NCI-H2029 (cell line): ENCODE measurements around the gene KRTAP10-5.
"Not testable (repeated sequence)": the region's sequence is repeated elsewhere in the genome, so short reads cannot be mapped to it uniquely, and the experiment has no call there.

Source experiments
- DNase-seq: peaks from one replicate; lab custom pipeline; 2025; lab: John Stamatoyannopoulos, UW

The KRTAP10-5 gene

DNA sequence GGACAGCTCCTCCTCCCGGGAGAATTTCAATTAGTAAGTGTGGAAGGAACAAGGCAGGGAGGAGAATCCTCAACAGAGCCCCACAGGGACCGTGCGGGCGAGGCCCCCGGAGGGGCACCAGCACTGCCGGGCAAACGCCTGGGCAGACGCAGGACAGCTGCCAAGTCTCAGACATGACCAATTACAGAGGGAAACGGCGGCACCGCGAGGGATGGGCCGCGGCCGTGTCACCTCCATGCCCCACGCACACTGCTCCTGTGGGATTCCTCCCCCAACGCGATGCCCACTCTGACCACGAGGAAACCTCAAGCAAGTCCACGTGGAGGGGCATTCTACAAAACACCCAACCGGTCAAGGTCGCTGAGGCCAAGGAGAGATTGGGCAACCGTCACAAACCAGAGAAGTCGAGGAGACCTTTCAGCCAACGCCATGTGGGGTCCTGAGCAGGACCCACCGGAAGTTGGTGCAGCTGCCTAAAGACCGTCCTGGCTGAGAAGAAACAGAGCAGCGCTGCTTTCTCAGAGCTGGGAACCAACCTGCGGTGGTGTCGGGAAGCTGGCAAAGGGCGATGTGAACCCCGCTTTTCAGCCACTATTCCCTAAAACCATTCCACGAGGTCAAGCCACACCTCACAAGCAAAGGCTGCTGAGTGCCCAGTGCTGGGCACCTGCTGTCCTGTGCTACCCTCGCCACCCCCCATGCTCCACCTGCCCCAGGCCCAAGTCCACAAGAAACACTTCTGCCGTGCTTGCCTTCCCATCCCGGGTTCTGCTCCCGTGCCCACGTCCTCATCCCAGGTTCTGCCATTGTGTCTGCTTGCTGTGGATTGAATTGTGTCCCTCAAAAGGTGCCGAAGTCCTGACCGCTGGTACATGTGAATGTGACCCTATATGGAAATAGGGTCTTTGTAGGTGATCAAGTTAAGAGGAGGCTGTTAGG lies 8.3 kb downstream of the KRTAP10-5 start:
- no peak for DNase-seq

- DNase-seq = no peak
Measured at GRCh38 chr21:44571296-44571695, 9.1 kb downstream of the KRTAP10-5 start.

DNA sequence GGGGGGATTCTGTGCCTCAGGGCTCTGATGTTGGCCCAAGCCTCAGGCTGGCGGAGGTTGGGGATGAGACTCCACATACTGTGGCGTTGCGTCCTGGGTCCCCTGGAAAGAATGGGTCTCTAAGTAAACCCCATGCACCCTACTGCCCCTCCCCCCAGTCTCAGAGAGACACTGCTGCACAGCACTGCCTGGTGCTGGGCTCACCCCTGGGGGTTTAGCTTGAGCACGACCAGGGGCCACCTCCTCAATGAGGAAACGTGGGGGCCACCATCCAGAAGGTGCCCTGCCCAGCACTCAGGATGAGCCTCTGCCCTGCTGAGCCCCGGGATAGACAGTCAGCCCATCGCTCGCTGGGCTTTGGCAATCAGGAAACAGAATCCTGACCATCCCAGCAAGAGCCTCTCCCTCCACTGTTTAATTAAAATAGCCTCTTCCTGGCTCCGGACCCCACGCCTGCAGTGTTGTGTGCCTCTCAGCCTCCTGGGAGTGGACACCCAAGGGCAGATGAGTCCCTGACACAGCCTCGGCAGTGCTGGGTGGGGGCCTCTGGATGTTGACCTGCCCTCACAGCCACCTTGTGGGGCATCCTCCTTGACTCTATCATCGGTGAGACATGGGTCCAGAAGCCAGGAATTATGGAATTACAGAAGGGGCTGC lies 10.4 kb downstream of the KRTAP10-5 start:
- DNase-seq = no peak

GRCh38 chr21:44568667-44569556 lies 11.5 kb downstream of the KRTAP10-5 start:
- DNase-seq = peak; percentile 59

DNA sequence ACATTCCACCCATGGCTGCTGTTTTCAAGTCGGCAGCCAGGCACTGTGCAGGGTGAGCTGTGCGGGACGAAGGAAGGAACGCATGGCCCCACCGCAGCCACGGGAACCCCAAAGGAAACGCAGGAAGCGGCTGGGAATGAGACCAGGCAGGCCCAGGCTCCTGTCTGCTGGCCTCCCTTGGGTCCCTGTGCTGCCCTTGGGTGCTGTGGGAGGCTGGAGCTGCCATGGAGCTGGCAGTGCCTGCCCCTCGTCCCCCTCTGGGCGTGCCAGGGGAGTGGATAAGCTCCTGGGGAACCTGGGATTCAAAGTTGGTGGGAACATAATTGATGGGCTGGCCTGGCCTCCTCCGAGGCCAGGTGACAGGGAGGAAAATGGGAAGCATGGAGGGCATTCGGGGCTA lies 12.1 kb downstream of the KRTAP10-5 start:
- DNase-seq = no peak

GRCh38 chr21:44567481-44568171 lies 12.8 kb downstream of the KRTAP10-5 start:
- no peak for DNase-seq

GRCh38 chr21:44566403-44566802 lies 14.0 kb downstream of the KRTAP10-5 start:
- no peak for DNase-seq

- DNase-seq = no peak
Measured at GRCh38 chr21:44564886-44565598, 15.4 kb downstream of the KRTAP10-5 start.

GRCh38 chr21:44564099-44564498 lies 16.3 kb downstream of the KRTAP10-5 start:
- no peak for DNase-seq

GRCh38 chr21:44558695-44559094 lies 21.7 kb downstream of the KRTAP10-5 start, which contains the start of gene KRTAP10-3:
KRTAP10-3 (minus strand) TSS chr21:44558795; CDS start chr21:44558715, 80 bp downstream.
- DNase-seq = no peak

DNA sequence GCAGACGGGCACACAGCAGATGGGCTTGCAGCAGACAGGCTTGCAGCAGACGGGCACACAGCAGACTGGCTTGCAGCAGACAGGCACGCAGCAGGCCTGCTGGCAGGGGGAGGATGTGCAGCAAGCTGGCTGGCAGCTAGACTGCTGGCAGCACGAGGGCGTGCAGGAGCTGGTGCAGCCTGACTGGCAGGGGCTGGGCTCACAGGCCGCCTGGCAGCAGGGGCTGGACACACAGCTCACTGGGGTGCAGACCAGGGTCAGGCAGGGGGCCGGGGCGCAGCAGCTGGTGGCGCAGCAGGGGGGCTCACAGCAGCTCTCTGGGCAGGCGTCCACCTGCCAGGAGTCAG lies 22.1 kb downstream of the KRTAP10-5 start:
- not testable (repeated sequence) for DNase-seq

- DNase-seq = no peak
Measured at GRCh38 chr21:44557491-44558328, 22.7 kb downstream of the KRTAP10-5 start.

DNA sequence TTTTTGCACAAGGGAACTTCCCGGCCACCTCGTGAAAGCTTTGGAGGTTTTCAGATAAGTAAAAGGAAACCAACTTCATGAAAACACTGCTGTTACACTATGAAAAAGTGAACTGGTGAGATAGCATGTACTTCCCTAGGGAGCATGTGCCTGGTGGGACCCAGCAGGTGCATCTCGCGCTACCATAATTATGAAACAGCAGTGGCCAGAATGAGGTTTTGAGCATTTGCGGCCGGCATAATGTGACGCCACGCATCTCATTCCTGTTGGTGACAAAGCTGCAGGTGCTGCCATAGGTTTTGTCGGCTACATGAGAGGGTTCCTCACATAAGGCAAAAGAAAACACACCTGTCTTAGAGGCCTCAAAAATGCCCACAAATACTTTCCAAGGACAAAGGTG lies 23.5 kb downstream of the KRTAP10-5 start:
- no peak for DNase-seq

- DNase-seq = no peak
Measured at GRCh38 chr21:44555200-44555875, 25.1 kb downstream of the KRTAP10-5 start.

DNA sequence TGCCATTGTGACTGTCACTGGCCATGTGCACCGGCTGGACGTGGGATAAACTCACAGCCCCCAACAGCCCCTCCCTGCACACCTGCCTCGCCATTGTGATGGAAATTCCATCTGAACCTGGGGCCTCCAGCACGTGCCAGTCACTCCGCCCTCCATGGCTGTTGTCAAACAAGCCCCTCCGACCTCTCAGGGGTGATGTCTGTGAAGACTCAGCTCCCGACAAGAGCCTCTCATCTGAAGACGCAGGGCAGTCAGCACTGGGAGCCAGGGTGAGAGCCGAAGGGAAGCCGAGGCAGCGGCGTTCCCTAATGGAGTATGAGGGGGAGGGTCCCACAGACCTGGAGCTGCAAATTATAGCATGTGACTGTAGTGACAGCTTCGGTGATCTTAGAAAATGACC lies 27.7 kb downstream of the KRTAP10-5 start:
- DNase-seq = no peak

- no peak for DNase-seq
Measured at GRCh38 chr21:44552136-44552535, 28.3 kb downstream of the KRTAP10-5 start.

- DNase-seq = no peak
Measured at GRCh38 chr21:44551340-44551961, 29.0 kb downstream of the KRTAP10-5 start, which contains the start of gene KRTAP10-2. KRTAP10-2 (minus strand) TSS chr21:44551505; CDS start chr21:44551458, 47 bp downstream.

DNA sequence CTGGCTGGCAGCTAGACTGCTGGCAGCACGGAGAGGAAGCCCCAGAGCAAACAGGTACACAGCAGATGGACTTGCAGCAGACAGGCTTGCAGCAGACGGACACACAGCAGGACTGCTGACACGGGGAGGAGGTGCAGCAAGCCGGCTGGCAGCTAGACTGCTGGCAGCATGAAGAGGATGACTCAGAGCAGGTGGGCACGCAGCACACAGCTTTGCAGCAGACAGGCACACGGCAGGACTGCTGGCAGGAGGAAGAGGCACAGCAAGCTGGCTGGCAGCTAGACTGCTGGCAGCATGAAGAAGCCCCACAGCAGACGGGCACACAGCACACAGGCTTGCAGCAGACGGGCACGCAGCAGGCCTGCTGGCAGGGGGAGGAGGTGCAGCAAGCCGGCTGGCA lies 29.6 kb downstream of the KRTAP10-5 start:
- no peak for DNase-seq

- DNase-seq = not testable (repeated sequence)
Measured at GRCh38 chr21:44550285-44550684, 30.1 kb downstream of the KRTAP10-5 start.
